ENCODE measurements around the gene TNFRSF4. TPM values are rescaled to one million over a fixed set of nuclear protein-coding genes. Genes with fewer than 3 reads are reported as not detected.

Gene TNFRSF4
- total RNA-seq, 1 experiment from 2014 or later, result 0.62 TPM

- Histone ChIP-seq H3K4me1 (ENCODE audit: control insufficient read depth, insufficient read depth, low read length) (0 out of 2 replicates have a peak, but pooled peaks cover 3% of the 10 kb centered on the region), H3K36me3 (ENCODE audit: control insufficient read depth, insufficient read depth, low read length) (no peaks in the 10 kb centered on the region; the same call in 1 of the 2 replicates), H3K27ac (ENCODE audit: low read length) (no peak overlapping the region), H3K27me3 (ENCODE audit: control insufficient read depth, insufficient read depth, low read length) (no peaks in the 10 kb centered on the region), H3K4me3 (ENCODE audit: low read depth in 2 of 2, low read length in 2 of 2) (no peak overlapping the region), H3K9me3 (ENCODE audit: control insufficient read depth, insufficient read depth, low read depth, low read length) (no peaks in the 10 kb centered on the region)
- in situ Hi-C loops (cut with HindIII; ENCODE audit: low pct_unique_long_range_greater_than_20kb, low sequenced_read_pairs) (no loop called here), intact Hi-C loops (cut with micrococcal nuclease; ENCODE audit: unreplicated experiment) (no loop called here)
- no peak for ATAC-seq
- no peak for DNase-seq (ENCODE audit: low read depth, low spot score)
- TF ChIP-seq SIN3A (IDR thresholded peaks at IDR 0.05; ENCODE audit: borderline replicate concordance, insufficient read depth, low read depth, low read length) (no peak), CTCF (IDR thresholded peaks at IDR 0.05) (no peak), POLR2AphosphoS5 (IDR thresholded peaks at IDR 0.05; ENCODE audit: low read depth, low read length) (no peak), REST (IDR thresholded peaks at IDR 0.05; ENCODE audit: insufficient read depth in 1 of 2, low read depth in 2 of 2, low read length in 1 of 2) (no peak), TCF7L2 (IDR thresholded peaks at IDR 0.05; ENCODE audit: low read depth, low read length) (no peak)
- CTCF ChIA-PET, result no interaction called here
- BruUV-seq (replicated peaks), result no TSS peak
- POLR2A ChIA-PET, result no interaction called here
Measured at GRCh38 chr1:1262071-1262470, 48.1 kb upstream of the TNFRSF4 start.

GRCh38 chr1:1260843-1261560 lies 47.0 kb upstream of the TNFRSF4 start:
- ATAC-seq (no peak), DNase-seq (ENCODE audit: low read depth, low spot score) (no peak)
- no peaks in the 10 kb centered on the region for H3K27me3 ChIP-seq (ENCODE audit: control insufficient read depth, insufficient read depth, low read length)
- TF ChIP-seq POLR2AphosphoS5 (IDR thresholded peaks at IDR 0.05; ENCODE audit: low read depth, low read length) (no peak), CTCF (IDR thresholded peaks at IDR 0.05) (no peak), SIN3A (IDR thresholded peaks at IDR 0.05; ENCODE audit: borderline replicate concordance, insufficient read depth, low read depth, low read length) (no peak), TCF7L2 (IDR thresholded peaks at IDR 0.05; ENCODE audit: low read depth, low read length) (no peak), REST (IDR thresholded peaks at IDR 0.05; ENCODE audit: insufficient read depth in 1 of 2, low read depth in 2 of 2, low read length in 1 of 2) (no peak)
- CTCF ChIA-PET, result no interaction called here
- POLR2A ChIA-PET, result no interaction called here
- BruUV-seq (replicated peaks), result no TSS peak
- in situ Hi-C loops (cut with HindIII; ENCODE audit: low pct_unique_long_range_greater_than_20kb, low sequenced_read_pairs) (no loop called here), intact Hi-C loops (cut with micrococcal nuclease; ENCODE audit: unreplicated experiment) (no loop called here)
- H3K4me3 ChIP-seq (ENCODE audit: low read depth in 2 of 2, low read length in 2 of 2), result no peak overlapping the region
- H3K9me3 ChIP-seq (ENCODE audit: control insufficient read depth, insufficient read depth, low read depth, low read length), result no peaks in the 10 kb centered on the region
- H3K4me1 ChIP-seq (ENCODE audit: control insufficient read depth, insufficient read depth, low read length), result 0 out of 2 replicates have a peak, but pooled peaks cover 3% of the 10 kb centered on the region
- no peak overlapping the region for H3K27ac ChIP-seq (ENCODE audit: low read length)
- no peaks in the 10 kb centered on the region; the same call in 1 of the 2 replicates for H3K36me3 ChIP-seq (ENCODE audit: control insufficient read depth, insufficient read depth, low read length)

Data from Panc1 (cell line).